ENCODE results near the gene TGM5. TPM values are rescaled to one million over a fixed set of nuclear protein-coding genes. Genes with fewer than 3 reads are reported as not detected.

The TGM5 gene
- total RNA-seq, 1 experiment from 2014 or later: not detected

DNA sequence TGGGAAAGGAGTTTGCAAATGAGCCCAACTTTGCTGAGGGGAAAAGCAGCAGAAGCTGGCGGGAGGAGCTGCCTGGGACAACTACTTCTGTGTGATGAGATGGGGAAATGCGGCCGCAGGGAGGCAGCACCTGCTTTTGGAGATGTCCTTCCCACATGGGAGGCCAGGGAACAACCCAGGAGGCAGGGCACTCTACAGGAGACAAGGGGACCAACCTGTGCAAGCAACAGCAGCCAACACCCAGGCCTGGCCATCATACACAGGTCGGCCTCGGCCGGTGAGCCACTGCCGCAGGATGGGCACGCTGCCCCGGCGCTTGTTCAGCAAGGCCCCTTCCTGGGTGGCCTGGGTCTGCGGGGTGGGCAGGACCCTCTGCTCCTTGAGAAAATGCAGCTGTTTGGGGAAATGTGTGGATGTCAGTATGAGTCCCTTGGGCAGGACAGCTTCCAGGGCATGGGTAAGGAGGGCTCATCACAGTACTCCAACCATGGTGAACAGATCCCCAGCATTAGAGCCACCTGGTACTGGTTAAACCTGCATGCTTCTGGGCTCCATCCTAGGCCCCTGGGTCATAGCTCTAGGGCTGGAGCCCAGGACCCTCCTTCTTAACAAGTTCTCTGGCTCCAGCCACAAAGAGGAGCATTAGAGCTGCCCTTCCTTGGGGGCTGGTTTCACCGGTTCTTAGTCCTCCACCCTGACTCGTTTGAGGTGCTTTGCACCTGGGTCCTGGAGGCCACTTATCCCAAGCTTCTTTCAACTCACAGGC lies 57.5 kb downstream of the TGM5 start:
- Histone ChIP-seq H2AFZ (ENCODE audit: low read depth, low read length, poor library complexity, severe bottlenecking) (no peak overlapping the region), H3K9me2 (ENCODE audit: insufficient read depth) (no peaks in the 10 kb centered on the region), H3K4me3 (replicated peaks in 1 of 2; ENCODE audit: low read depth in 1 of 2, low read length in 2 of 2) (no peak overlapping the region), H3K9me3 (ENCODE audit: control insufficient read depth in 1 of 2, insufficient read depth in 1 of 2, low read depth in 1 of 2, low read length in 2 of 2) (no peaks in the 10 kb centered on the region), H3K9ac (ENCODE audit: low read length) (no peak overlapping the region), H3K4me1 (ENCODE audit: control insufficient read depth in 1 of 2, insufficient read depth in 2 of 2, low read length in 2 of 2) (peaks cover 0 to under 1% of the 10 kb centered on the region in 2 experiments; a peak in 1 of 4 replicates), H3K4me2 (ENCODE audit: low read length) (no peak overlapping the region), H3K36me3 (ENCODE audit: control insufficient read depth in 1 of 2, insufficient read depth in 2 of 2, low read length in 2 of 2) (no peaks in the 10 kb centered on the region), H3K27me3 (ENCODE audit: insufficient read depth, low read length) (no peaks in the 10 kb centered on the region), H3K27ac (ENCODE audit: low read depth, low read length) (no peak overlapping the region), H3K79me2 (ENCODE audit: insufficient read depth, low read length) (no peaks in the 10 kb centered on the region), H4K20me1 (ENCODE audit: insufficient read depth) (no peaks in the 10 kb centered on the region)
- CTCF ChIA-PET: no interaction called here
- intact Hi-C loops (cut with micrococcal nuclease): no loop called here
- RAD21 ChIA-PET (ENCODE audit: low non-redundant PET in 1 of 2, low total read pairs in 2 of 2, uncharacterized antibody in 2 of 2, unreplicated experiment in 2 of 2): no interaction called here
- DNase-seq (ENCODE audit: low read depth, low spot score) (no peak), ATAC-seq (peak; percentile 63)
- TF ChIP-seq, protein P1, sequence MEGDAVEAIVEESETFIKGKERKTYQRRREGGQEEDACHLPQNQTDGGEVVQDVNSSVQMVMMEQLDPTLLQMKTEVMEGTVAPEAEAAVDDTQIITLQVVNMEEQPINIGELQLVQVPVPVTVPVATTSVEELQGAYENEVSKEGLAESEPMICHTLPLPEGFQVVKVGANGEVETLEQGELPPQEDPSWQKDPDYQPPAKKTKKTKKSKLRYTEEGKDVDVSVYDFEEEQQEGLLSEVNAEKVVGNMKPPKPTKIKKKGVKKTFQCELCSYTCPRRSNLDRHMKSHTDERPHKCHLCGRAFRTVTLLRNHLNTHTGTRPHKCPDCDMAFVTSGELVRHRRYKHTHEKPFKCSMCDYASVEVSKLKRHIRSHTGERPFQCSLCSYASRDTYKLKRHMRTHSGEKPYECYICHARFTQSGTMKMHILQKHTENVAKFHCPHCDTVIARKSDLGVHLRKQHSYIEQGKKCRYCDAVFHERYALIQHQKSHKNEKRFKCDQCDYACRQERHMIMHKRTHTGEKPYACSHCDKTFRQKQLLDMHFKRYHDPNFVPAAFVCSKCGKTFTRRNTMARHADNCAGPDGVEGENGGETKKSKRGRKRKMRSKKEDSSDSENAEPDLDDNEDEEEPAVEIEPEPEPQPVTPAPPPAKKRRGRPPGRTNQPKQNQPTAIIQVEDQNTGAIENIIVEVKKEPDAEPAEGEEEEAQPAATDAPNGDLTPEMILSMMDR (IDR thresholded peaks at IDR 0.05 in 2 of 3, conservative IDR thresholded peaks at IDR 0.05 in 1 of 3; ENCODE audit: borderline replicate concordance in 1 of 3, insufficient read depth in 1 of 3, low read depth in 2 of 3, low read length in 2 of 3): 0 out of 6 replicates have a peak, but pooled peaks of 1 of the 3 experiments have one; percentile 8
- TF ChIP-seq RAD21 (IDR thresholded peaks at IDR 0.05; ENCODE audit: low read depth) (peak; percentile 18; the same call in 1 of the 2 replicates), EZH2 (IDR thresholded peaks at IDR 0.05) (no peak), ZNF274 (IDR thresholded peaks at IDR 0.05; ENCODE audit: low read depth, low read length) (no peak)
- no TSS peak for BruUV-seq (replicated peaks)
- POLR2A ChIA-PET: no interaction called here
